Adrenal gland (tissue), 12 donors: Measurements from ENCODE around the gene RRP15. TPM values are rescaled to one million over a fixed set of nuclear protein-coding genes. Genes with fewer than 3 reads are reported as not detected.

ENCODE experiments used
- DNase-seq, 7 donors: peaks; one replicate each; pipeline ENCODE4 v3.0.0-alpha.2; 2019 to 2020
- H3K27ac ChIP-seq, 5 donors: fragments of 200-600 bp; sonication (generic) in 4 of 5; 1 replicate in 3 of 5; 2 replicates in 2 of 5; pipeline versions ENCODE4 v1.5.1 to v1.8.0; 2016 to 2020; ENCODE audit warnings: mild to moderate bottlenecking in 1 of 5
- H3K27me3 ChIP-seq: fragments of 200-600 bp; 2 replicates; pipeline ENCODE4 v1.8.0; 2021
- H3K36me3 ChIP-seq, 2 donors: fragments of 200-600 bp; replicated peaks in 1 of 2; 1 replicate in 1 of 2; 2 replicates in 1 of 2; pipeline versions ENCODE4 v1.5.1 to v1.8.0; 2018 to 2022
- H3K4me1 ChIP-seq, 2 donors: fragments of 200-600 bp; replicated peaks in 1 of 2; 1 replicate in 1 of 2; 2 replicates in 1 of 2; pipeline versions ENCODE4 v1.5.1 to v1.8.0; 2018 to 2021
- H3K4me3 ChIP-seq, 4 donors: fragments of 200-600 bp; sonication (generic) in 3 of 4; one replicate each; pipeline ENCODE4 v1.5.1; 2016 to 2018
- H3K9me3 ChIP-seq, 3 donors: fragments of 200-600 bp; sonication (generic) in 1 of 3; replicated peaks in 1 of 3; 1 replicate in 2 of 3; 2 replicates in 1 of 3; pipeline versions ENCODE4 v1.5.1 to v1.8.0; 2016 to 2021
- POLR2A ChIP-seq, 2 donors: fragments of 450-650 bp; IDR thresholded peaks; one replicate each; pipeline ENCODE4 v1.6.1; 2017; ENCODE audit warnings: antibody characterized with exemption in 2 of 2, mild to moderate bottlenecking in 2 of 2, moderate library complexity in 1 of 2
- WGBS, 4 donors: extraction: QIAGEN DNeasy Blood & Tissue Kit in 2 of 4; methylation state at CpG; one replicate each; pipeline versions ENCODE4 v1.1.5 to v1.1.7; 2013 to 2017; 5-methylcytosine and 5-hydroxymethylcytosine counted together
- intact Hi-C, 2 donors: fragments of 100-400 bp; cut with DNase I; formaldehyde crosslinking; loops; one replicate each; pipeline versions ENCODE4 v1.14.1 to v1.15.0; 2022 to 2023
- polyA plus RNA-seq, 3 donors: library from polyadenylated mRNA; stranded (reverse); fragments of 200-250 nt in 2 of 3; fragments of 350-450 nt in 1 of 3; fragmentation: Illumina TruSeq in 1 of 3; extraction: RNeasy Lipid Tissue Mini Kit (QIAGEN cat#74804) in 1 of 3; gene quantifications; one replicate each; pipeline ENCODE4 v1.2.3, GENCODE V29; 2013 to 2014
- total RNA-seq, 9 donors: library from RNA; depleted of rRNA in 4 of 9; stranded (reverse); fragments of >200 nt in 4 of 9; fragments of 120-200 nt in 1 of 9; fragmentation: NEBNext Ultra II Directional in 1 of 9; extraction: Animal tissue kit (Norgen Biotek cat#: 25700) in 1 of 9; gene quantifications; one replicate each; pipeline versions ENCODE4 v1.1.0 to v1.2.4, GENCODE V29; 2013 to 2023
- TF ChIP-seq, protein P1 (sequence below), 6 experiments: fragments of 450-650 bp in 4 of 6; fragments of 200-600 bp in 2 of 6; sonication (generic) in 1 of 6; IDR thresholded peaks; 1 replicate in 5 of 6; 2 replicates in 1 of 6; pipeline versions ENCODE4 v1.5.1 to v1.8.0; 2016 to 2021; ENCODE audit warnings: antibody characterized with exemption in 6 of 6, mild to moderate bottlenecking in 2 of 6, moderate library complexity in 1 of 6
- donor health status: healthy with polysubstance abuse.
- donor health status: Bipolar disorder and iron deficiency.
- donor health status: DM: yes; HTN: yes; CAD: no.
- donor health status: DM: no; HTN: no; CAD: no.
- donor health status: DM: no; HTN: no; CAD: no.
- donor health status: DM: yes; HTN: yes; CAD: no.

RRP15 gene
- total and polyA plus RNA-seq, 12 donors = 1.3 to 24.0 (median 11.1) TPM

DNA sequence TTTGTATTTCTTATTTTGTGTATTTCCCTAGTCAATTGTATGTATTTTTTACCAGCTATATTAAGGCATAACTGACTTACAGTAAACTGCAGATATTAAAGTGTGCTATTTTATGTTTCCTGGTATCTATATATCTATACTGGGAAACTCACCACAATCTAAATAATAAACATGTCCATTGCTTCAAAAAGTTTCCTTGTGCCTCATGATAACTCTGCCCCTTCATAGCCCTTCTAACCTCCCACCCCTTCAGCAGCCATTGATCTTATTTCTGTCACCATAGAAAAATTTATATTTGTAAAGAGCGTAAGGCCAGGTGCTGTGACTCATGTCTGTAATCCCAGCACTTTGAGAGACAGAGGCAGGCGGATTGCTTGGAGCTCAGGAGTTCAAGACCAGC, 9.3 kb upstream of the RRP15 start:
- H3K9me3 ChIP-seq = no peaks in the 10 kb centered on the region
- TF ChIP-seq POLR2A (IDR thresholded peaks at IDR 0.05) = no peak
- TF ChIP-seq, protein P1, sequence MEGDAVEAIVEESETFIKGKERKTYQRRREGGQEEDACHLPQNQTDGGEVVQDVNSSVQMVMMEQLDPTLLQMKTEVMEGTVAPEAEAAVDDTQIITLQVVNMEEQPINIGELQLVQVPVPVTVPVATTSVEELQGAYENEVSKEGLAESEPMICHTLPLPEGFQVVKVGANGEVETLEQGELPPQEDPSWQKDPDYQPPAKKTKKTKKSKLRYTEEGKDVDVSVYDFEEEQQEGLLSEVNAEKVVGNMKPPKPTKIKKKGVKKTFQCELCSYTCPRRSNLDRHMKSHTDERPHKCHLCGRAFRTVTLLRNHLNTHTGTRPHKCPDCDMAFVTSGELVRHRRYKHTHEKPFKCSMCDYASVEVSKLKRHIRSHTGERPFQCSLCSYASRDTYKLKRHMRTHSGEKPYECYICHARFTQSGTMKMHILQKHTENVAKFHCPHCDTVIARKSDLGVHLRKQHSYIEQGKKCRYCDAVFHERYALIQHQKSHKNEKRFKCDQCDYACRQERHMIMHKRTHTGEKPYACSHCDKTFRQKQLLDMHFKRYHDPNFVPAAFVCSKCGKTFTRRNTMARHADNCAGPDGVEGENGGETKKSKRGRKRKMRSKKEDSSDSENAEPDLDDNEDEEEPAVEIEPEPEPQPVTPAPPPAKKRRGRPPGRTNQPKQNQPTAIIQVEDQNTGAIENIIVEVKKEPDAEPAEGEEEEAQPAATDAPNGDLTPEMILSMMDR (IDR thresholded peaks at IDR 0.05) = no peak
- no peaks in the 10 kb centered on the region for H3K4me1 ChIP-seq
- H3K4me3 ChIP-seq = no peak overlapping the region
- DNase-seq = no peak
- H3K27me3 ChIP-seq = no peaks in the 10 kb centered on the region
- H3K36me3 ChIP-seq = no peaks in the 10 kb centered on the region
- WGBS, 4 donors = 54 to 58% (median 56%) methylated on average over 2 of the region's 2 CpGs
- intact Hi-C loops = no loop called here
- no peak overlapping the region for H3K27ac ChIP-seq

DNA sequence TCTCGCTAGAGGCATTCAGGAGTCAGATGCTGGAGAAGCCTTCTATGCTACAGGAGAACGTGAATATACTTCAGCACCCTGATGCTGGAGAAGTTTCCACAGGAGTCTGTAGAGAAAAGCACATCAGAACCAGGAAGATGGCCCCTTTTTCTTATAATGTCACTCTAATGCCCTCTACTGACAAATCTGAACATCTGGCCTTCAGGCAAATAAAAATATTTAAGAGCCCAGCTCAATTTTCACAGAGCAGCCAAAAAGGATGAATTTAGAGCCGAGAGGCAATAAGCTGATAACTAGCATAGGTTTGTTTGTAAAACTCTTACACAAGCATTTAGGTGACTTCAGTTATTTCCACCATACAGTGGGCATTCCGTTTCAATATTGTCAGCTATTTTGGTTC, 3.8 kb upstream of the RRP15 start:
- Histone ChIP-seq H3K4me1 (peaks cover 5 to 12% of the 10 kb centered on the region in 2 donors), H3K36me3 (no peaks in the 10 kb centered on the region), H3K27me3 (no peaks in the 10 kb centered on the region), H3K27ac (no peak overlapping the region), H3K4me3 (no peak overlapping the region), H3K9me3 (no peaks in the 10 kb centered on the region)
- WGBS, 4 donors = 84 to 92% (median 87%) methylated on average over 4 of the region's 4 CpGs
- TF ChIP-seq, protein P1 (IDR thresholded peaks at IDR 0.05) = no peak
- TF ChIP-seq POLR2A (IDR thresholded peaks at IDR 0.05) = no peak
- no peak for DNase-seq
- intact Hi-C loops = no loop called here

DNA sequence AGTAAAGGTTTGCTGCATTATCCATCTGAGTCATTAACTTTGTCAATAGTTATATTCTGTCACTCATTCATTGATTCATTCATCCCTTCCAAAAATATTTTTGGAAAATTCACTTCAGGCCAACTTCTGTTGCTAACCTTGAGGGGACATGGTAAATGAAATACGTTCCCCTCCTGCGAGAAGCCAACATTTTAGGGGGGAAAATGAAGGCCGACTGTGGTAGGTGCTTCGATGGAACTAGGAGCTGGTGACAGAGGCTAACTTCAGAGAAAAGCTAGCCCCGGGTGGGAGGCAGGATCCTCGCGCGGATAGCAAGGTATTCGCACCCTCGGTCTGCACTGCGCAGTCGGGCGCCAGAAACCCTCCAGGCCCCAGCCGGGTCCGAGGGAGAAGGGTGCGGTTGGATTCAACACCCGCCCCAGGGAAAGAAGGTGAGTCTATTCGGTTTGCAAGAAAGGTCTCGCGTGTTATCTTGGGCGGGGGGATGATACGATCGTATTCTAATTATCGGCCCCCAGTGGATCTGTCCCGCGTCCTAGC, 646 bp upstream of the RRP15 start:
- TF ChIP-seq, protein P1 (IDR thresholded peaks at IDR 0.05) = no peak
- no peak for TF ChIP-seq POLR2A (IDR thresholded peaks at IDR 0.05)
- WGBS, 4 donors = 3 to 11% (median 6%) methylated on average over 12 to 26 of the region's 26 CpGs
- intact Hi-C loops = no loop called here
- H3K27me3 ChIP-seq = no peaks in the 10 kb centered on the region
- H3K4me1 ChIP-seq = peaks cover 5 to 17% of the 10 kb centered on the region in 2 donors
- H3K4me3 ChIP-seq = peak overlapping the region; percentile 12 to 91 (median 72)
- peak overlapping the region in 3 of 5 donors; percentile 67 to 85 (median 82) for H3K27ac ChIP-seq
- DNase-seq = peak in 1 of 7 donors; percentile 16
- no peaks in the 10 kb centered on the region for H3K9me3 ChIP-seq
- H3K36me3 ChIP-seq = no peaks in the 10 kb centered on the region

GRCh38 chr1:218292515-218292914, 7.4 kb downstream of the RRP15 start:
- TF ChIP-seq, protein P1 (IDR thresholded peaks at IDR 0.05) = no peak
- TF ChIP-seq POLR2A (IDR thresholded peaks at IDR 0.05) = no peak
- intact Hi-C loops = no loop called here
- H3K9me3 ChIP-seq = no peaks in the 10 kb centered on the region
- DNase-seq = no peak
- H3K4me1 ChIP-seq = no peaks in the 10 kb centered on the region
- no peaks in the 10 kb centered on the region for H3K36me3 ChIP-seq
- 79 to 89% (median 84%) methylated on average over 3 of the region's 3 CpGs for WGBS, 4 donors
- H3K27ac ChIP-seq = no peak overlapping the region
- H3K27me3 ChIP-seq = no peaks in the 10 kb centered on the region
- H3K4me3 ChIP-seq = no peak overlapping the region
